Transverse colon (tissue), 3 donors: ENCODE results near the gene IL17B.

Experiments used
- CTCF ChIP-seq, 5 experiments: fragments of 200-600 bp in 3 of 5; fragments of 450-650 bp in 2 of 5; sonication (generic) in 3 of 5; IDR thresholded peaks; 1 replicate in 2 of 5; 2 replicates in 3 of 5; pipeline ENCODE4 v1.5.1; 2016 to 2017; ENCODE audit warnings: antibody characterized with exemption in 5 of 5, inconsistent platforms in 3 of 5, mild to moderate bottlenecking in 2 of 5, moderate library complexity in 1 of 5
- POLR2A ChIP-seq: fragments of 450-650 bp; IDR thresholded peaks from one replicate; pipeline ENCODE4 v1.6.1; 2016; ENCODE audit warnings: antibody characterized with exemption, mild to moderate bottlenecking, moderate library complexity

- no peak for TF ChIP-seq CTCF (IDR thresholded peaks at IDR 0.05)
- no peak for TF ChIP-seq POLR2A
Observed at GRCh38 chr5:149392718-149393117, 13.6 kb upstream of the IL17B start.
